ENCODE results near the gene PCSK1N. TPM values are rescaled to one million over a fixed set of nuclear protein-coding genes. Genes with fewer than 3 reads are reported as not detected.

Gene PCSK1N
- total and polyA plus RNA-seq, 9 of the 15 experiments (the other 6 are each of a cell fraction or from before 2014, with no cell fraction given): 0.07 to 0.55 (median 0.54) TPM; not detected in 6

DNA sequence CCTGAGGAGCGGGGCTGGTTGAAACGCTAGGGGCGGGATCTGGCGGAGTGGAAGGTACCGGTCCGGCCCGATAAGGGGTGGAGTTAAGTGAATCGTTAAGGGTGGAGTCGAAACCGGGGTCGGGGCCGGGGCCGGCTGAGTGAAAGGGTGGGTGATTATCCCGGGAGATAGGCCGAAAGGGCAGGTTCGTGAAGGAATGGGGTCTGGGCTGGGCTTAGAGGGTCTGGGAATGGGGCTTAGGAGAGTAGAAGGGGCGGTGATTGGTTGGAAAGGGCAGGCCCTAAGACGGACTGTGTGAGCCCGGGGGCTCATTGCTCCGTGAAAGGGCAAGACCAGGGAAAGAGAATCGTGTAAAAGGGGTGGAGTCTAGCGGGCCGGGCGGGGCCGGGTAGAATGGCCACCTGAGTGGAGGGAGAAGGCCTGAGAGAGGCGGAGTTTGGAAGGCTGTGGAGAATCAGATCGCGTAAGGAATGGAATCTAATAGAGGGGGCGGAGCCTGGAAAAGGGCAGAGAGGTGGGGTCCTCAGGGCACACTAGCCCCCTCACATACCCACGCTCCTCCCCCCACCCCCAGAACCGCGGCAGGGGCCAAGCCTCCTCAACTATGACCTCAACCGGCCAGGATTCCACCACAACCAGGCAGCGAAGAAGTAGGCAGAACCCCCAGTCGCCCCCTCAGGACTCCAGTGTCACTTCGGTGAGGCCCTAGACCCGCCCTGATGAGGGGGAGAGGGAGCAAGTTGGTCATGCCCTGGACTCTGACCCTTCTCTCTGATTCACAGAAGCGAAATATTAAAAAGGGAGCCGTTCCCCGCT is 33.1 kb downstream of the PCSK1N start (continued):
- TF ChIP-seq, protein P1, sequence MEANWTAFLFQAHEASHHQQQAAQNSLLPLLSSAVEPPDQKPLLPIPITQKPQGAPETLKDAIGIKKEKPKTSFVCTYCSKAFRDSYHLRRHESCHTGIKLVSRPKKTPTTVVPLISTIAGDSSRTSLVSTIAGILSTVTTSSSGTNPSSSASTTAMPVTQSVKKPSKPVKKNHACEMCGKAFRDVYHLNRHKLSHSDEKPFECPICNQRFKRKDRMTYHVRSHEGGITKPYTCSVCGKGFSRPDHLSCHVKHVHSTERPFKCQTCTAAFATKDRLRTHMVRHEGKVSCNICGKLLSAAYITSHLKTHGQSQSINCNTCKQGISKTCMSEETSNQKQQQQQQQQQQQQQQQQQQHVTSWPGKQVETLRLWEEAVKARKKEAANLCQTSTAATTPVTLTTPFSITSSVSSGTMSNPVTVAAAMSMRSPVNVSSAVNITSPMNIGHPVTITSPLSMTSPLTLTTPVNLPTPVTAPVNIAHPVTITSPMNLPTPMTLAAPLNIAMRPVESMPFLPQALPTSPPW (CRISPR knock-in tag; IDR thresholded peaks at IDR 0.05): peak; percentile 26
- TF ChIP-seq, protein P2, sequence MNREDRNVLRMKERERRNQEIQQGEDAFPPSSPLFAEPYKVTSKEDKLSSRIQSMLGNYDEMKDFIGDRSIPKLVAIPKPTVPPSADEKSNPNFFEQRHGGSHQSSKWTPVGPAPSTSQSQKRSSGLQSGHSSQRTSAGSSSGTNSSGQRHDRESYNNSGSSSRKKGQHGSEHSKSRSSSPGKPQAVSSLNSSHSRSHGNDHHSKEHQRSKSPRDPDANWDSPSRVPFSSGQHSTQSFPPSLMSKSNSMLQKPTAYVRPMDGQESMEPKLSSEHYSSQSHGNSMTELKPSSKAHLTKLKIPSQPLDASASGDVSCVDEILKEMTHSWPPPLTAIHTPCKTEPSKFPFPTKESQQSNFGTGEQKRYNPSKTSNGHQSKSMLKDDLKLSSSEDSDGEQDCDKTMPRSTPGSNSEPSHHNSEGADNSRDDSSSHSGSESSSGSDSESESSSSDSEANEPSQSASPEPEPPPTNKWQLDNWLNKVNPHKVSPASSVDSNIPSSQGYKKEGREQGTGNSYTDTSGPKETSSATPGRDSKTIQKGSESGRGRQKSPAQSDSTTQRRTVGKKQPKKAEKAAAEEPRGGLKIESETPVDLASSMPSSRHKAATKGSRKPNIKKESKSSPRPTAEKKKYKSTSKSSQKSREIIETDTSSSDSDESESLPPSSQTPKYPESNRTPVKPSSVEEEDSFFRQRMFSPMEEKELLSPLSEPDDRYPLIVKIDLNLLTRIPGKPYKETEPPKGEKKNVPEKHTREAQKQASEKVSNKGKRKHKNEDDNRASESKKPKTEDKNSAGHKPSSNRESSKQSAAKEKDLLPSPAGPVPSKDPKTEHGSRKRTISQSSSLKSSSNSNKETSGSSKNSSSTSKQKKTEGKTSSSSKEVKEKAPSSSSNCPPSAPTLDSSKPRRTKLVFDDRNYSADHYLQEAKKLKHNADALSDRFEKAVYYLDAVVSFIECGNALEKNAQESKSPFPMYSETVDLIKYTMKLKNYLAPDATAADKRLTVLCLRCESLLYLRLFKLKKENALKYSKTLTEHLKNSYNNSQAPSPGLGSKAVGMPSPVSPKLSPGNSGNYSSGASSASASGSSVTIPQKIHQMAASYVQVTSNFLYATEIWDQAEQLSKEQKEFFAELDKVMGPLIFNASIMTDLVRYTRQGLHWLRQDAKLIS (CRISPR knock-in tag; IDR thresholded peaks at IDR 0.05): no peak
- peak; percentile 3 for TF ChIP-seq HNRNPLL (IDR thresholded peaks at IDR 0.05; ENCODE audit: low read depth, low read length, poor library complexity, severe bottlenecking)
- TF ChIP-seq, protein P3, sequence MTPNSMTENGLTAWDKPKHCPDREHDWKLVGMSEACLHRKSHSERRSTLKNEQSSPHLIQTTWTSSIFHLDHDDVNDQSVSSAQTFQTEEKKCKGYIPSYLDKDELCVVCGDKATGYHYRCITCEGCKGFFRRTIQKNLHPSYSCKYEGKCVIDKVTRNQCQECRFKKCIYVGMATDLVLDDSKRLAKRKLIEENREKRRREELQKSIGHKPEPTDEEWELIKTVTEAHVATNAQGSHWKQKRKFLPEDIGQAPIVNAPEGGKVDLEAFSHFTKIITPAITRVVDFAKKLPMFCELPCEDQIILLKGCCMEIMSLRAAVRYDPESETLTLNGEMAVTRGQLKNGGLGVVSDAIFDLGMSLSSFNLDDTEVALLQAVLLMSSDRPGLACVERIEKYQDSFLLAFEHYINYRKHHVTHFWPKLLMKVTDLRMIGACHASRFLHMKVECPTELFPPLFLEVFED (CRISPR knock-in tag; conservative IDR thresholded peaks at IDR 0.05): peak; percentile 94
- peak; percentile 84; the same call in 1 of the 2 replicates for TF ChIP-seq LARP7 (IDR thresholded peaks at IDR 0.05)
- TF ChIP-seq, protein P4, sequence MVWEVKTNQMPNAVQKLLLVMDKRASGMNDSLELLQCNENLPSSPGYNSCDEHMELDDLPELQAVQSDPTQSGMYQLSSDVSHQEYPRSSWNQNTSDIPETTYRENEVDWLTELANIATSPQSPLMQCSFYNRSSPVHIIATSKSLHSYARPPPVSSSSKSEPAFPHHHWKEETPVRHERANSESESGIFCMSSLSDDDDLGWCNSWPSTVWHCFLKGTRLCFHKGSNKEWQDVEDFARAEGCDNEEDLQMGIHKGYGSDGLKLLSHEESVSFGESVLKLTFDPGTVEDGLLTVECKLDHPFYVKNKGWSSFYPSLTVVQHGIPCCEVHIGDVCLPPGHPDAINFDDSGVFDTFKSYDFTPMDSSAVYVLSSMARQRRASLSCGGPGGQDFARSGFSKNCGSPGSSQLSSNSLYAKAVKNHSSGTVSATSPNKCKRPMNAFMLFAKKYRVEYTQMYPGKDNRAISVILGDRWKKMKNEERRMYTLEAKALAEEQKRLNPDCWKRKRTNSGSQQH (CRISPR knock-in tag; IDR thresholded peaks at IDR 0.05): peak; percentile 91
- TF ChIP-seq SMARCE1 (IDR thresholded peaks at IDR 0.05): peak; percentile 65; the same call in 1 of the 2 replicates
- peak; percentile 76 for TF ChIP-seq POLR2G (IDR thresholded peaks at IDR 0.05; ENCODE audit: low read depth, low read length)
- 0 out of 2 replicates have a peak, but pooled peaks have one; percentile 32 for TF ChIP-seq XRCC5 (IDR thresholded peaks at IDR 0.05; ENCODE audit: low read depth, low read length)
- TF ChIP-seq, protein P5, sequence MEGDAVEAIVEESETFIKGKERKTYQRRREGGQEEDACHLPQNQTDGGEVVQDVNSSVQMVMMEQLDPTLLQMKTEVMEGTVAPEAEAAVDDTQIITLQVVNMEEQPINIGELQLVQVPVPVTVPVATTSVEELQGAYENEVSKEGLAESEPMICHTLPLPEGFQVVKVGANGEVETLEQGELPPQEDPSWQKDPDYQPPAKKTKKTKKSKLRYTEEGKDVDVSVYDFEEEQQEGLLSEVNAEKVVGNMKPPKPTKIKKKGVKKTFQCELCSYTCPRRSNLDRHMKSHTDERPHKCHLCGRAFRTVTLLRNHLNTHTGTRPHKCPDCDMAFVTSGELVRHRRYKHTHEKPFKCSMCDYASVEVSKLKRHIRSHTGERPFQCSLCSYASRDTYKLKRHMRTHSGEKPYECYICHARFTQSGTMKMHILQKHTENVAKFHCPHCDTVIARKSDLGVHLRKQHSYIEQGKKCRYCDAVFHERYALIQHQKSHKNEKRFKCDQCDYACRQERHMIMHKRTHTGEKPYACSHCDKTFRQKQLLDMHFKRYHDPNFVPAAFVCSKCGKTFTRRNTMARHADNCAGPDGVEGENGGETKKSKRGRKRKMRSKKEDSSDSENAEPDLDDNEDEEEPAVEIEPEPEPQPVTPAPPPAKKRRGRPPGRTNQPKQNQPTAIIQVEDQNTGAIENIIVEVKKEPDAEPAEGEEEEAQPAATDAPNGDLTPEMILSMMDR (IDR thresholded peaks at IDR 0.05 in 2 of 3, conservative IDR thresholded peaks at IDR 0.05 in 1 of 3; ENCODE audit: insufficient read depth in 2 of 3, low read depth in 1 of 3, low read length in 3 of 3): no peak
- TF ChIP-seq KDM5B (IDR thresholded peaks at IDR 0.05; ENCODE audit: insufficient replicate concordance, low read depth, low read length): peak; percentile 66
- TF ChIP-seq ARID1B (IDR thresholded peaks at IDR 0.05): peak; percentile 72
- TF ChIP-seq TBP (optimal IDR thresholded peaks at IDR 0.05; ENCODE audit: low read depth, low read length): peak; percentile 44

Data from K562 (cell line).